HCT116 (cell line): ENCODE results near the gene UPF3B.
A peak's percentile ranks its signal among the peaks of the same experiment; 100 is the strongest.

Source experiments
- CTCF ChIP-seq, 3 experiments: fragments of 200-600 bp in 1 of 3; sonication (generic) in 1 of 3; IDR thresholded peaks in 2 of 3; conservative IDR thresholded peaks in 1 of 3; 2 replicates each; pipeline ENCODE4 v1.5.1; 2012 to 2017; ENCODE audit warnings: low read depth in 2 of 3, low read length in 2 of 3, antibody characterized with exemption in 1 of 3, borderline replicate concordance in 1 of 3, control low read depth in 1 of 3, mild to moderate bottlenecking in 1 of 3, mixed read lengths in 1 of 3, mixed run types in 1 of 3, moderate library complexity in 1 of 3; ENCODE audit not compliant: insufficient read depth in 1 of 3
- EZH2 ChIP-seq: fragments of 200-600 bp; sonication (generic); IDR thresholded peaks from 2 replicates; pipeline ENCODE4 v1.6.1; 2017; ENCODE audit warnings: antibody characterized with exemption, mixed run types
- SIN3A ChIP-seq: IDR thresholded peaks from 2 replicates; pipeline ENCODE4 v1.6.1; 2012; ENCODE audit warnings: low read depth

GRCh38 chrX:119784747-119785446, 67.9 kb downstream of the UPF3B start:
- no peak for TF ChIP-seq SIN3A
- peak in 2 of 3 experiments; percentile 54 to 58; a peak in 4 of 6 replicates for TF ChIP-seq CTCF (IDR thresholded peaks at IDR 0.05 in 2 of 3, conservative IDR thresholded peaks at IDR 0.05 in 1 of 3; ENCODE audit: borderline replicate concordance in 1 of 3, insufficient read depth in 1 of 3, low read depth in 2 of 3, low read length in 2 of 3)
- no peak for TF ChIP-seq EZH2
